ENCODE data around the gene CHI3L1. TPM values are rescaled to one million over a fixed set of nuclear protein-coding genes. Genes with fewer than 3 reads are reported as not detected.

Gene CHI3L1
- total RNA-seq, 3 donors from 2014 or later, result 0.58 to 10.8 (median 1.8) TPM

GRCh38 chr1:203170625-203171330 lies 15.7 kb downstream of the CHI3L1 start:
- DNase-seq, result no peak
- intact Hi-C loops (cut with DNase I, micrococcal nuclease), result loop anchor here in 1 of 2 donors (5.0 kb wide), 1 partner anchor 128 kb away; no protein-coding TSS in a partner anchor
- ATAC-seq, result no peak
- H3K4me3 ChIP-seq, result no peak overlapping the region
- no peaks in the 10 kb centered on the region for H3K4me1 ChIP-seq (ENCODE audit: low read depth)
- no peaks in the 10 kb centered on the region for H3K36me3 ChIP-seq (ENCODE audit: low read depth)
- no peak for TF ChIP-seq CTCF (IDR thresholded peaks at IDR 0.05)
- H3K9me3 ChIP-seq, result no peaks in the 10 kb centered on the region

- TF ChIP-seq CTCF (IDR thresholded peaks at IDR 0.05), result no peak
- H3K36me3 ChIP-seq (ENCODE audit: low read depth), result no peaks in the 10 kb centered on the region
- DNase-seq (no peak), ATAC-seq (no peak)
- H3K4me3 ChIP-seq, result no peak overlapping the region
- H3K4me1 ChIP-seq (ENCODE audit: low read depth), result no peaks in the 10 kb centered on the region
- no peaks in the 10 kb centered on the region for H3K9me3 ChIP-seq
- intact Hi-C loops (cut with DNase I, micrococcal nuclease), result loop anchor here in 1 of 2 donors (5.0 kb wide), 1 partner anchor 128 kb away; no protein-coding TSS in a partner anchor
Observed at GRCh38 chr1:203169770-203170520, 16.6 kb downstream of the CHI3L1 start.

GRCh38 chr1:203168991-203169390 lies 17.5 kb downstream of the CHI3L1 start:
- H3K36me3 ChIP-seq (ENCODE audit: low read depth), result no peaks in the 10 kb centered on the region
- no peak for TF ChIP-seq CTCF (IDR thresholded peaks at IDR 0.05)
- intact Hi-C loops (cut with DNase I, micrococcal nuclease), result no loop called here
- no peak overlapping the region for H3K4me3 ChIP-seq
- H3K9me3 ChIP-seq, result no peaks in the 10 kb centered on the region
- ATAC-seq, result no peak
- DNase-seq, result peak in 1 of 3 donors; percentile 19
- no peaks in the 10 kb centered on the region for H3K4me1 ChIP-seq (ENCODE audit: low read depth)

GRCh38 chr1:203168256-203168786 lies 18.2 kb downstream of the CHI3L1 start:
- H3K4me1 ChIP-seq (ENCODE audit: low read depth), result no peaks in the 10 kb centered on the region
- DNase-seq (no peak), ATAC-seq (no peak)
- H3K36me3 ChIP-seq (ENCODE audit: low read depth), result no peaks in the 10 kb centered on the region
- no peaks in the 10 kb centered on the region for H3K9me3 ChIP-seq
- intact Hi-C loops (cut with DNase I, micrococcal nuclease), result no loop called here
- H3K4me3 ChIP-seq, result no peak overlapping the region
- TF ChIP-seq CTCF (IDR thresholded peaks at IDR 0.05), result no peak

- no peaks in the 10 kb centered on the region for H3K4me1 ChIP-seq (ENCODE audit: low read depth)
- no peak for DNase-seq
- no peaks in the 10 kb centered on the region for H3K36me3 ChIP-seq (ENCODE audit: low read depth)
- intact Hi-C loops (cut with DNase I, micrococcal nuclease), result no loop called here
- no peak for ATAC-seq
- no peak for TF ChIP-seq CTCF (IDR thresholded peaks at IDR 0.05)
- no peaks in the 10 kb centered on the region for H3K9me3 ChIP-seq
- no peak overlapping the region for H3K4me3 ChIP-seq
Observed at GRCh38 chr1:203167913-203168200, 18.6 kb downstream of the CHI3L1 start.
